Calu3 (cell line): ENCODE measurements around the gene MAZ. TPM values are rescaled to one million over a fixed set of nuclear protein-coding genes. Genes with fewer than 3 reads are reported as not detected.

Experiments
- BruUV-seq: library from RNA; stranded (reverse); fragments of 400-500 nt; replicated peaks from 2 replicates; lab custom pipeline; 2021; lab: Mats Ljungman, UMichigan
- CTCF ChIA-PET: fragments of 300-600 bp; sonication (Branson Sonifier 250); formaldehyde crosslinking; loops from one replicate; lab custom pipeline; 2022; ENCODE audit warnings: antibody characterized with exemption; lab: Charles Lee
- DNase-seq: peaks from one replicate; pipeline ENCODE4 v3.0.0; 2022
- H3K27ac Mint-ChIP-seq: one replicate; pipeline ENCODE4 v1.8.0; 2022; ENCODE audit warnings: mixed read lengths; ENCODE audit not compliant: unreplicated experiment
- H3K27me3 Mint-ChIP-seq: one replicate; pipeline ENCODE4 v1.8.0; 2022; ENCODE audit warnings: mixed read lengths; ENCODE audit not compliant: unreplicated experiment
- H3K36me3 Mint-ChIP-seq: one replicate; pipeline ENCODE4 v1.8.0; 2022; ENCODE audit warnings: mild to moderate bottlenecking, moderate library complexity, mixed read lengths; ENCODE audit not compliant: insufficient read depth, unreplicated experiment
- H3K4me1 Mint-ChIP-seq: one replicate; pipeline ENCODE4 v1.8.0; 2022; ENCODE audit warnings: mild to moderate bottlenecking, low read depth, mixed read lengths; ENCODE audit not compliant: unreplicated experiment
- H3K4me3 Mint-ChIP-seq: one replicate; pipeline ENCODE4 v1.8.0; 2022; ENCODE audit warnings: mild to moderate bottlenecking, low read depth, moderate library complexity, mixed read lengths; ENCODE audit not compliant: unreplicated experiment
- H3K9me3 Mint-ChIP-seq: one replicate; pipeline ENCODE4 v1.8.0; 2022; ENCODE audit warnings: low read depth, mixed read lengths; ENCODE audit not compliant: unreplicated experiment
- intact Hi-C: fragments of 100-400 bp; cut with micrococcal nuclease; formaldehyde crosslinking; loops from one replicate; pipeline ENCODE4 v1.10.0; 2022; ENCODE audit not compliant: unreplicated experiment
- total RNA-seq: library from RNA; stranded (reverse); gene quantifications from 2 replicates; pipeline ENCODE4 v1.2.3, GENCODE V29; 2022
- TF ChIP-seq, protein P1 (sequence below): fragments of 200-600 bp; IDR thresholded peaks from one replicate; pipeline ENCODE4 v1.8.0; 2022; ENCODE audit warnings: antibody characterized with exemption; ENCODE audit not compliant: unreplicated experiment

Gene MAZ
- total RNA-seq, 1 experiment from 2014 or later = 257 TPM

GRCh38 chr16:29860218-29860617 lies 53.9 kb downstream of the MAZ start:
- CTCF ChIA-PET = interaction anchor here (0.6 kb wide), 2 partner anchors 15 to 181 kb away, joined by 5 to 7 read pairs; no protein-coding TSS in a partner anchor
- intact Hi-C loops = loop anchor here (5.0 kb wide), 3 partner anchors 37 to 147 kb away; partner anchors contain the start of genes MVP and SEZ6L2
- H3K4me3 Mint-ChIP-seq = no peak overlapping the region
- H3K4me1 Mint-ChIP-seq = peaks cover 7% of the 10 kb centered on the region
- BruUV-seq = no TSS peak
- H3K27ac Mint-ChIP-seq = no peak overlapping the region
- H3K27me3 Mint-ChIP-seq = no peaks in the 10 kb centered on the region
- H3K9me3 Mint-ChIP-seq = no peaks in the 10 kb centered on the region
- peaks cover 31% of the 10 kb centered on the region for H3K36me3 Mint-ChIP-seq
- TF ChIP-seq, protein P1, sequence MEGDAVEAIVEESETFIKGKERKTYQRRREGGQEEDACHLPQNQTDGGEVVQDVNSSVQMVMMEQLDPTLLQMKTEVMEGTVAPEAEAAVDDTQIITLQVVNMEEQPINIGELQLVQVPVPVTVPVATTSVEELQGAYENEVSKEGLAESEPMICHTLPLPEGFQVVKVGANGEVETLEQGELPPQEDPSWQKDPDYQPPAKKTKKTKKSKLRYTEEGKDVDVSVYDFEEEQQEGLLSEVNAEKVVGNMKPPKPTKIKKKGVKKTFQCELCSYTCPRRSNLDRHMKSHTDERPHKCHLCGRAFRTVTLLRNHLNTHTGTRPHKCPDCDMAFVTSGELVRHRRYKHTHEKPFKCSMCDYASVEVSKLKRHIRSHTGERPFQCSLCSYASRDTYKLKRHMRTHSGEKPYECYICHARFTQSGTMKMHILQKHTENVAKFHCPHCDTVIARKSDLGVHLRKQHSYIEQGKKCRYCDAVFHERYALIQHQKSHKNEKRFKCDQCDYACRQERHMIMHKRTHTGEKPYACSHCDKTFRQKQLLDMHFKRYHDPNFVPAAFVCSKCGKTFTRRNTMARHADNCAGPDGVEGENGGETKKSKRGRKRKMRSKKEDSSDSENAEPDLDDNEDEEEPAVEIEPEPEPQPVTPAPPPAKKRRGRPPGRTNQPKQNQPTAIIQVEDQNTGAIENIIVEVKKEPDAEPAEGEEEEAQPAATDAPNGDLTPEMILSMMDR = no peak
- DNase-seq = no peak

Other genes starting within 250 kb of the MAZ start
- not detected in 2 replicates for gene SPN, start 143.3 kb upstream of the MAZ start, total RNA-seq
- 4.6 and 7.5 TPM in 2 replicates for gene QPRT, start 127.3 kb upstream of the MAZ start, total RNA-seq
- not detected in 2 replicates for gene C16orf54, start 60.5 kb upstream of the MAZ start, total RNA-seq
- gene ZG16, start 28.3 kb upstream of the MAZ start, total RNA-seq = not detected in 2 replicates
- 130 and 134 TPM in 2 replicates for gene KIF22, start 15.8 kb upstream of the MAZ start, total RNA-seq
- gene PRRT2, start 5.7 kb downstream of the MAZ start, total RNA-seq = 0.78 and 1.8 TPM in 2 replicates
- 30.4 and 32.0 TPM in 2 replicates for gene PAGR1, start 9.6 kb downstream of the MAZ start, total RNA-seq
- gene MVP, start 13.9 kb downstream of the MAZ start, total RNA-seq = 164 and 215 TPM in 2 replicates
- 62.7 and 64.1 TPM in 2 replicates for gene CDIPT, start 56.7 kb downstream of the MAZ start, total RNA-seq
- 68.9 and 92.1 TPM in 2 replicates for gene SEZ6L2, start 93.0 kb downstream of the MAZ start, total RNA-seq
- gene ASPHD1, start 94.0 kb downstream of the MAZ start, total RNA-seq = 54.1 and 64.1 TPM in 2 replicates
- 52.8 and 55.8 TPM in 2 replicates for gene KCTD13, start 119.7 kb downstream of the MAZ start, total RNA-seq
- gene TMEM219, start 155.6 kb downstream of the MAZ start, total RNA-seq = 91.1 and 92.1 TPM in 2 replicates
- gene TAOK2, start 167.3 kb downstream of the MAZ start, total RNA-seq = 75.9 and 76.2 TPM in 2 replicates
- 26.3 and 28.5 TPM in 2 replicates for gene HIRIP3, start 189.1 kb downstream of the MAZ start, total RNA-seq
- 107 TPM in 2 replicates for gene INO80E, start 189.7 kb downstream of the MAZ start, total RNA-seq
- 18.0 and 19.9 TPM in 2 replicates for gene DOC2A, start 204.5 kb downstream of the MAZ start, total RNA-seq
- gene C16orf92, start 216.7 kb downstream of the MAZ start, total RNA-seq = not detected in 2 replicates
- 0.90 and 1.5 TPM in 2 replicates for gene TLCD3B, start 224.7 kb downstream of the MAZ start, total RNA-seq